HCT116 (cell line): Measurements from ENCODE around the gene PDE9A. TPM values are rescaled to one million over a fixed set of nuclear protein-coding genes. Genes with fewer than 3 reads are reported as not detected.

Experiments
- ATAC-seq: fragments of 200-7000 bp; cut with Tn5 transposase; 2 replicates; pipeline ENCODE4 v1.9.1; 2020; ENCODE audit warnings: mild to moderate bottlenecking, moderate library complexity
- BruUV-seq: library from RNA; stranded (reverse); fragments of 400-500 nt; replicated peaks from 2 replicates; lab custom pipeline; 2021; lab: Mats Ljungman, UMichigan
- CTCF ChIA-PET: fragments of 300-600 bp; sonication (Branson Sonifier 250); formaldehyde crosslinking; loops from one replicate; lab custom pipeline; 2021; ENCODE audit warnings: antibody characterized with exemption; lab: Charles Lee
- POLR2A ChIA-PET: fragments of 300-600, 350-600 bp; sonication (Branson Sonifier 250); formaldehyde crosslinking; loops from one replicate; lab custom pipeline; 2021; ENCODE audit warnings: antibody characterized with exemption; lab: Charles Lee
- RAD21 ChIA-PET, 2 experiments: fragments of 300-600 bp; sonication (Branson Sonifier 250); formaldehyde crosslinking; loops; one replicate each; lab custom pipeline; 2023; ENCODE audit warnings: low total read pairs in 2 of 2; ENCODE audit not compliant: uncharacterized antibody in 2 of 2, unreplicated experiment in 2 of 2, low non-redundant PET in 1 of 2; lab: Charles Lee
- DNase-seq: peaks from one replicate; pipeline ENCODE4 v3.0.0-alpha.2; 2010; ENCODE audit warnings: low read depth, low spot score
- H2AFZ ChIP-seq: fragments of 200-600 bp; shearing (Covaris generic), sonication (generic); 2 replicates; pipeline ENCODE4 v1.6.1; 2017; ENCODE audit warnings: low read depth, mixed run types, mixed read lengths, antibody characterized with exemption, low read length; ENCODE audit not compliant: poor library complexity, severe bottlenecking
- H3K27ac ChIP-seq: 2 replicates; pipeline ENCODE4 v1.5.1; 2012; ENCODE audit warnings: low read depth, low read length
- H3K27me3 ChIP-seq: fragments of 200-600 bp; sonication (generic); 2 replicates; pipeline ENCODE4 v1.6.1; 2016; ENCODE audit warnings: mixed run types, low read length, mixed read lengths; ENCODE audit not compliant: insufficient read depth
- H3K36me3 ChIP-seq, 2 experiments: fragments of 200-500 bp in 1 of 2; fragments of 200-600 bp in 1 of 2; sonication (Bioruptor generic) in 1 of 2; sonication (generic) in 1 of 2; 2 replicates each; pipeline versions ENCODE4 v1.5.1 to v1.6.1; 2014 to 2016; ENCODE audit warnings: low read length in 2 of 2, inconsistent platforms in 1 of 2, mixed read lengths in 1 of 2, mixed run types in 1 of 2; ENCODE audit not compliant: insufficient read depth in 2 of 2, control insufficient read depth in 1 of 2
- H3K4me1 ChIP-seq, 2 experiments: fragments of 200-600 bp in 1 of 2; sonication (generic) in 1 of 2; 2 replicates each; pipeline versions ENCODE4 v1.5.1 to v1.6.1; 2012 to 2017; ENCODE audit warnings: low read length in 2 of 2, inconsistent platforms in 1 of 2, mild to moderate bottlenecking in 1 of 2, mixed read lengths in 1 of 2, mixed run types in 1 of 2, moderate library complexity in 1 of 2; ENCODE audit not compliant: insufficient read depth in 2 of 2, control insufficient read depth in 1 of 2
- H3K4me2 ChIP-seq: fragments of 200-600 bp; sonication (generic); 2 replicates; pipeline ENCODE4 v1.6.1; 2017; ENCODE audit warnings: mixed run types, low read length, mixed read lengths
- H3K4me3 ChIP-seq, 2 experiments: fragments of 200-600 bp in 1 of 2; sonication (generic) in 1 of 2; replicated peaks in 1 of 2; 2 replicates each; pipeline ENCODE4 v1.5.1; 2011 to 2016; ENCODE audit warnings: low read length in 2 of 2, control low read depth in 1 of 2, low read depth in 1 of 2, mild to moderate bottlenecking in 1 of 2, mixed read lengths in 1 of 2, mixed run types in 1 of 2
- H3K79me2 ChIP-seq: fragments of 200-600 bp; sonication (generic); 2 replicates; pipeline ENCODE4 v1.6.1; 2017; ENCODE audit warnings: mild to moderate bottlenecking, mixed run types, low read length, moderate library complexity, mixed read lengths; ENCODE audit not compliant: insufficient read depth
- H3K9ac ChIP-seq: fragments of 200-600 bp; sonication (generic); 2 replicates; pipeline ENCODE4 v1.6.1; 2016; ENCODE audit warnings: low read length, mixed read lengths
- H3K9me2 ChIP-seq: fragments of 200-600 bp; sonication (generic), shearing (Covaris generic); 2 replicates; pipeline ENCODE4 v1.6.1; 2017; ENCODE audit warnings: mixed run types, mild to moderate bottlenecking, moderate library complexity; ENCODE audit not compliant: insufficient read depth
- H3K9me3 ChIP-seq, 2 experiments: fragments of 200-500 bp in 1 of 2; fragments of 200-600 bp in 1 of 2; sonication (Bioruptor generic) in 1 of 2; sonication (generic) in 1 of 2; 2 replicates each; pipeline ENCODE4 v1.6.1; 2014 to 2017; ENCODE audit warnings: low read length in 2 of 2, mixed read lengths in 2 of 2, inconsistent platforms in 1 of 2, low read depth in 1 of 2, mild to moderate bottlenecking in 1 of 2, mixed run types in 1 of 2, moderate library complexity in 1 of 2; ENCODE audit not compliant: control insufficient read depth in 1 of 2, insufficient read depth in 1 of 2
- H4K20me1 ChIP-seq: fragments of 200-600 bp; sonication (generic), shearing (Covaris generic); 2 replicates; pipeline ENCODE4 v1.6.1; 2017; ENCODE audit warnings: mixed run types, mild to moderate bottlenecking, moderate library complexity; ENCODE audit not compliant: insufficient read depth
- CBX3 ChIP-seq: IDR thresholded peaks from 2 replicates; pipeline ENCODE4 v1.6.1; 2012; ENCODE audit warnings: low read depth
- CTCF ChIP-seq, 3 experiments: fragments of 200-600 bp in 1 of 3; sonication (generic) in 1 of 3; IDR thresholded peaks in 2 of 3; conservative IDR thresholded peaks in 1 of 3; 2 replicates each; pipeline ENCODE4 v1.5.1; 2012 to 2017; ENCODE audit warnings: low read depth in 2 of 3, low read length in 2 of 3, antibody characterized with exemption in 1 of 3, borderline replicate concordance in 1 of 3, control low read depth in 1 of 3, mild to moderate bottlenecking in 1 of 3, mixed read lengths in 1 of 3, mixed run types in 1 of 3, moderate library complexity in 1 of 3; ENCODE audit not compliant: insufficient read depth in 1 of 3
- EGR1 ChIP-seq: IDR thresholded peaks from 2 replicates; pipeline ENCODE4 v1.6.1; 2012; ENCODE audit warnings: low read depth
- ELF1 ChIP-seq: IDR thresholded peaks from 2 replicates; pipeline ENCODE4 v1.6.1; 2012; ENCODE audit warnings: low read depth, borderline replicate concordance
- EZH2 ChIP-seq: fragments of 200-600 bp; sonication (generic); IDR thresholded peaks from 2 replicates; pipeline ENCODE4 v1.6.1; 2017; ENCODE audit warnings: antibody characterized with exemption, mixed run types
- EZH2phosphoT487 ChIP-seq: fragments of 200-600 bp; IDR thresholded peaks from 2 replicates; pipeline ENCODE4 v1.6.1; 2018; ENCODE audit warnings: antibody characterized with exemption, borderline replicate concordance
- MAX ChIP-seq: IDR thresholded peaks from 2 replicates; pipeline ENCODE4 v1.6.1; 2012
- POLR2A ChIP-seq: IDR thresholded peaks from 2 replicates; pipeline ENCODE4 v1.7.0; 2011; ENCODE audit warnings: borderline replicate concordance; ENCODE audit not compliant: insufficient read depth, insufficient read length; ENCODE audit errors: extremely low read depth
- POLR2AphosphoS5 ChIP-seq: IDR thresholded peaks from 2 replicates; pipeline ENCODE4 v1.6.1; 2011; ENCODE audit warnings: mild to moderate bottlenecking, low read depth, low read length, moderate library complexity
- RAD21 ChIP-seq: IDR thresholded peaks from 2 replicates; pipeline ENCODE4 v1.6.1; 2012; ENCODE audit warnings: low read depth, mild to moderate bottlenecking
- SP1 ChIP-seq: IDR thresholded peaks from 2 replicates; pipeline ENCODE4 v1.6.1; 2012; ENCODE audit warnings: low read depth
- TCF7L2 ChIP-seq: IDR thresholded peaks from 2 replicates; pipeline ENCODE4 v1.7.0; 2011; ENCODE audit warnings: borderline replicate concordance, inconsistent platforms; ENCODE audit not compliant: insufficient read depth, insufficient read length; ENCODE audit errors: extremely low read depth
- intact Hi-C: fragments of 100-400 bp; cut with micrococcal nuclease; formaldehyde crosslinking; loops from 2 replicates; pipeline ENCODE4 v1.10.0; 2022
- total RNA-seq: library from RNA; stranded (reverse); gene quantifications from one replicate; pipeline ENCODE4 v1.2.1, GENCODE V29; 2021; ENCODE audit not compliant: unreplicated experiment
- TF ChIP-seq, protein P1 (sequence below): IDR thresholded peaks from 2 replicates; pipeline ENCODE4 v1.6.1; 2011; ENCODE audit warnings: mild to moderate bottlenecking, low read length, moderate library complexity; ENCODE audit not compliant: insufficient replicate concordance; ENCODE audit errors: extremely low read depth

Gene PDE9A
- total RNA-seq, 1 experiment from 2014 or later = 31.4 TPM

- Histone ChIP-seq H3K27ac (no peak overlapping the region), H3K9me2 (no peaks in the 10 kb centered on the region; the same call in 1 of the 2 replicates), H3K9ac (no peak overlapping the region), H3K27me3 (no peaks in the 10 kb centered on the region), H3K4me3 (no peak overlapping the region), H3K9me3 (no peaks in the 10 kb centered on the region), H4K20me1 (no peaks in the 10 kb centered on the region), H3K4me2 (no peak overlapping the region), H3K79me2 (no peaks in the 10 kb centered on the region), H3K4me1 (no peaks in the 10 kb centered on the region; a peak in 1 of 4 replicates), H3K36me3 (no peaks in the 10 kb centered on the region), H2AFZ (no peak overlapping the region)
- TF ChIP-seq RAD21 = no peak
- no peak for TF ChIP-seq TCF7L2
- TF ChIP-seq EZH2phosphoT487 = no peak
- no peak for TF ChIP-seq POLR2AphosphoS5
- no peak for TF ChIP-seq ELF1
- RAD21 ChIA-PET = no interaction called here
- no TSS peak for BruUV-seq
- POLR2A ChIA-PET = no interaction called here
- CTCF ChIA-PET = no interaction called here
- DNase-seq (no peak), ATAC-seq (no peak)
- intact Hi-C loops = loop anchor here (10.0 kb wide), 1 partner anchor 113 kb away; no protein-coding TSS in a partner anchor
These were observed 41.6 kb upstream of the PDE9A start for GRCh38 chr21:42611852-42612251.

DNA sequence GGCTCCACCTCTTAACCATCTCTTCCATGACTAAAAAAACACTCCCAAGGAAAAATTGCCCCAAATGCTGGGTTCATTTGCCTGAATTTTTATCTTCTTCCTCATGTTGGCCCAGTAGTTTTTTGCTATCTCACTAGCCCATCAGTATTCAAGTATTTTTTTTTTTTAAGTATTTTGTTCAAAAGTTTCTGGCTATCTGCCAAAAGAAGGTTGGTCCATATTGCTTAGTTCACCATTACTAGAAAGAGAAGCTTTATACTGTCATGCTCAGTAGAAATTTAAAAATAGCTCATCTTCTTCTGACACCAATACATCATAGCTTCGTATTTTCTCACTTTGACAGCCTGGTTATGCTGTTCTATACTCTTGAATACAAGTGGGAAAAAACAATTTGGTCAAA is 41.0 kb upstream of the PDE9A start:
- Histone ChIP-seq H3K9me2 (no peaks in the 10 kb centered on the region; the same call in 1 of the 2 replicates), H3K4me2 (no peak overlapping the region), H3K4me3 (no peak overlapping the region), H3K9ac (no peak overlapping the region)
- TF ChIP-seq ELF1 = no peak
- TF ChIP-seq, protein P1, sequence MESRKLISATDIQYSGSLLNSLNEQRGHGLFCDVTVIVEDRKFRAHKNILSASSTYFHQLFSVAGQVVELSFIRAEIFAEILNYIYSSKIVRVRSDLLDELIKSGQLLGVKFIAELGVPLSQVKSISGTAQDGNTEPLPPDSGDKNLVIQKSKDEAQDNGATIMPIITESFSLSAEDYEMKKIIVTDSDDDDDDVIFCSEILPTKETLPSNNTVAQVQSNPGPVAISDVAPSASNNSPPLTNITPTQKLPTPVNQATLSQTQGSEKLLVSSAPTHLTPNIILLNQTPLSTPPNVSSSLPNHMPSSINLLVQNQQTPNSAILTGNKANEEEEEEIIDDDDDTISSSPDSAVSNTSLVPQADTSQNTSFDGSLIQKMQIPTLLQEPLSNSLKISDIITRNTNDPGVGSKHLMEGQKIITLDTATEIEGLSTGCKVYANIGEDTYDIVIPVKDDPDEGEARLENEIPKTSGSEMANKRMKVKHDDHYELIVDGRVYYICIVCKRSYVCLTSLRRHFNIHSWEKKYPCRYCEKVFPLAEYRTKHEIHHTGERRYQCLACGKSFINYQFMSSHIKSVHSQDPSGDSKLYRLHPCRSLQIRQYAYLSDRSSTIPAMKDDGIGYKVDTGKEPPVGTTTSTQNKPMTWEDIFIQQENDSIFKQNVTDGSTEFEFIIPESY = no peak
- no peak for TF ChIP-seq CBX3
- no peak for TF ChIP-seq CTCF (IDR thresholded peaks at IDR 0.05 in 2 of 3, conservative IDR thresholded peaks at IDR 0.05 in 1 of 3; ENCODE audit: borderline replicate concordance in 1 of 3, insufficient read depth in 1 of 3, low read depth in 2 of 3, low read length in 2 of 3)
- no peak for TF ChIP-seq POLR2A
- TF ChIP-seq EGR1 = no peak
- TF ChIP-seq POLR2AphosphoS5 = no peak
- no peak for TF ChIP-seq TCF7L2
- TF ChIP-seq SP1 = no peak
- TF ChIP-seq MAX = no peak
- no peak for TF ChIP-seq EZH2
- TF ChIP-seq, all 23 proteins: peak for 0
- POLR2A ChIA-PET = no interaction called here
- RAD21 ChIA-PET = no interaction called here
- H4K20me1 ChIP-seq = no peaks in the 10 kb centered on the region
- ATAC-seq = no peak
- DNase-seq = no peak
- CTCF ChIA-PET = no interaction called here
- no TSS peak for BruUV-seq
- intact Hi-C loops = loop anchor here (10.0 kb wide), 1 partner anchor 112 kb away; no protein-coding TSS in a partner anchor
- no peaks in the 10 kb centered on the region for H3K9me3 ChIP-seq
- no peak overlapping the region for H3K27ac ChIP-seq
- H3K27me3 ChIP-seq = no peaks in the 10 kb centered on the region
- no peaks in the 10 kb centered on the region for H3K36me3 ChIP-seq
- no peaks in the 10 kb centered on the region; a peak in 1 of 4 replicates for H3K4me1 ChIP-seq
- no peak overlapping the region for H2AFZ ChIP-seq
- no peaks in the 10 kb centered on the region for H3K79me2 ChIP-seq
